ENCODE results near the gene TLE5.

The TLE5 gene

GRCh38 chr19:3041761-3042620, 20.3 kb downstream of the TLE5 start:
- no peak overlapping the region for H4K91ac ChIP-seq (ENCODE audit: low read depth, low read length, poor library complexity)
- H3K23ac ChIP-seq (ENCODE audit: low read depth, low read length, poor library complexity): no peak overlapping the region
- peak overlapping the region; percentile 62 for H2BK15ac ChIP-seq (ENCODE audit: low read length)
- peak overlapping the region in 1 of 2 donors; percentile 31 for H3K4me3 ChIP-seq (ENCODE audit: low read length in 2 of 2)
- no peak for DNase-seq (ENCODE audit: low spot score)
- H2BK120ac ChIP-seq (ENCODE audit: low read depth, low read length): peak overlapping the region; percentile 74
- no peak overlapping the region for H3K14ac ChIP-seq (ENCODE audit: low read length)
- no peaks in the 10 kb centered on the region for H3K36me3 ChIP-seq (replicated peaks in 1 of 2; ENCODE audit: control insufficient read depth in 2 of 2, insufficient read depth in 2 of 2, low read length in 2 of 2)
- no peaks in the 10 kb centered on the region for H3K79me1 ChIP-seq (ENCODE audit: low read depth, low read length)
- peak overlapping the region; percentile 14 for H3K9ac ChIP-seq (ENCODE audit: low read depth, low read length, poor library complexity)
- peak overlapping the region; percentile 93 for H3K18ac ChIP-seq (ENCODE audit: low read length)
- no CpG with 5 or more reads among the region's 40 CpGs for WGBS, 2 donors (ENCODE audit: extremely low coverage in 2 of 2, insufficient read length in 2 of 2, insufficient replicate concordance in 1 of 2)
- H2BK5ac ChIP-seq (ENCODE audit: low read length): peak overlapping the region; percentile 87
- no peak overlapping the region for H3K4ac ChIP-seq (ENCODE audit: low read length)
- peak overlapping the region; percentile 5 for H3K27ac ChIP-seq (replicated peaks; ENCODE audit: low read length)
- no peaks in the 10 kb centered on the region for H3K9me3 ChIP-seq (replicated peaks in 1 of 2; ENCODE audit: control insufficient read depth in 2 of 2, insufficient read depth in 1 of 2, low read depth in 1 of 2, low read length in 2 of 2)
- H3K4me1 ChIP-seq (ENCODE audit: control insufficient read depth in 2 of 2, insufficient read depth in 1 of 2, low read depth in 1 of 2, low read length in 2 of 2): peaks cover 20 to 22% of the 10 kb centered on the region in 2 donors
- H3K4me2 ChIP-seq (ENCODE audit: insufficient read depth, low read length, poor library complexity, severe bottlenecking): peak overlapping the region; percentile 52
- peak overlapping the region; percentile 98 for H2AK5ac ChIP-seq (ENCODE audit: low read depth, low read length)
- H2BK12ac ChIP-seq (ENCODE audit: low read length): peak overlapping the region; percentile 98
- H3K27me3 ChIP-seq (ENCODE audit: control insufficient read depth in 3 of 3, insufficient read depth in 3 of 3, low read depth in 1 of 3, low read length in 3 of 3): peaks cover 0 to 18% (median 18%) of the 10 kb centered on the region in 3 experiments
- no peak overlapping the region for H4K8ac ChIP-seq (ENCODE audit: low read depth, low read length)
- H2AFZ ChIP-seq (ENCODE audit: low read length): peak overlapping the region; percentile 90

GRCh38 chr19:3041327-3041726, 21.0 kb downstream of the TLE5 start:
- Histone ChIP-seq H4K8ac (ENCODE audit: low read depth, low read length) (no peak overlapping the region), H3K36me3 (replicated peaks in 1 of 2; ENCODE audit: control insufficient read depth in 2 of 2, insufficient read depth in 2 of 2, low read length in 2 of 2) (no peaks in the 10 kb centered on the region), H2BK120ac (ENCODE audit: low read depth, low read length) (peak overlapping the region; percentile 74), H4K91ac (ENCODE audit: low read depth, low read length, poor library complexity) (no peak overlapping the region), H3K79me1 (ENCODE audit: low read depth, low read length) (no peaks in the 10 kb centered on the region), H2BK12ac (ENCODE audit: low read length) (no peak overlapping the region), H3K23ac (ENCODE audit: low read depth, low read length, poor library complexity) (no peak overlapping the region), H2BK5ac (ENCODE audit: low read length) (peak overlapping the region; percentile 87), H3K27me3 (ENCODE audit: control insufficient read depth in 3 of 3, insufficient read depth in 3 of 3, low read depth in 1 of 3, low read length in 3 of 3) (peaks cover 0 to 18% (median 18%) of the 10 kb centered on the region in 3 experiments), H2BK15ac (ENCODE audit: low read length) (peak overlapping the region; percentile 62), H2AFZ (ENCODE audit: low read length) (peak overlapping the region; percentile 90), H3K4me3 (ENCODE audit: low read length in 2 of 2) (no peak overlapping the region), H3K9me3 (replicated peaks in 1 of 2; ENCODE audit: control insufficient read depth in 2 of 2, insufficient read depth in 1 of 2, low read depth in 1 of 2, low read length in 2 of 2) (no peaks in the 10 kb centered on the region), H3K27ac (replicated peaks; ENCODE audit: low read length) (peak overlapping the region; percentile 5), H3K4me2 (ENCODE audit: insufficient read depth, low read length, poor library complexity, severe bottlenecking) (peak overlapping the region; percentile 52), H2AK5ac (ENCODE audit: low read depth, low read length) (peak overlapping the region; percentile 98), H3K18ac (ENCODE audit: low read length) (peak overlapping the region; percentile 93), H3K4me1 (ENCODE audit: control insufficient read depth in 2 of 2, insufficient read depth in 1 of 2, low read depth in 1 of 2, low read length in 2 of 2) (peaks cover 21 to 23% of the 10 kb centered on the region in 2 donors), H3K14ac (ENCODE audit: low read length) (no peak overlapping the region), H3K4ac (ENCODE audit: low read length) (no peak overlapping the region), H3K9ac (ENCODE audit: low read depth, low read length, poor library complexity) (no peak overlapping the region)
- DNase-seq (ENCODE audit: low spot score): no peak
- WGBS, 2 donors (ENCODE audit: extremely low coverage in 2 of 2, insufficient read length in 2 of 2, insufficient replicate concordance in 1 of 2): no CpG with 5 or more reads among the region's 12 CpGs

- Histone ChIP-seq H3K36me3 (replicated peaks in 1 of 2; ENCODE audit: control insufficient read depth in 2 of 2, insufficient read depth in 2 of 2, low read length in 2 of 2) (no peaks in the 10 kb centered on the region), H3K14ac (ENCODE audit: low read length) (no peak overlapping the region), H4K91ac (ENCODE audit: low read depth, low read length, poor library complexity) (no peak overlapping the region), H4K8ac (ENCODE audit: low read depth, low read length) (no peak overlapping the region), H2BK5ac (ENCODE audit: low read length) (no peak overlapping the region), H3K27me3 (ENCODE audit: control insufficient read depth in 3 of 3, insufficient read depth in 3 of 3, low read depth in 1 of 3, low read length in 3 of 3) (peaks cover 0 to 24% (median 23%) of the 10 kb centered on the region in 3 experiments), H3K18ac (ENCODE audit: low read length) (no peak overlapping the region), H3K79me1 (ENCODE audit: low read depth, low read length) (no peaks in the 10 kb centered on the region), H3K9ac (ENCODE audit: low read depth, low read length, poor library complexity) (no peak overlapping the region), H3K27ac (replicated peaks; ENCODE audit: low read length) (no peak overlapping the region), H3K4me3 (ENCODE audit: low read length in 2 of 2) (no peak overlapping the region), H2BK120ac (ENCODE audit: low read depth, low read length) (no peak overlapping the region), H3K4ac (ENCODE audit: low read length) (no peak overlapping the region), H3K23ac (ENCODE audit: low read depth, low read length, poor library complexity) (peak overlapping the region; percentile 1), H3K4me1 (ENCODE audit: control insufficient read depth in 2 of 2, insufficient read depth in 1 of 2, low read depth in 1 of 2, low read length in 2 of 2) (peaks cover 24 to 25% of the 10 kb centered on the region in 2 donors), H3K9me3 (replicated peaks in 1 of 2; ENCODE audit: control insufficient read depth in 2 of 2, insufficient read depth in 1 of 2, low read depth in 1 of 2, low read length in 2 of 2) (no peaks in the 10 kb centered on the region), H2AK5ac (ENCODE audit: low read depth, low read length) (no peak overlapping the region), H3K4me2 (ENCODE audit: insufficient read depth, low read length, poor library complexity, severe bottlenecking) (no peak overlapping the region), H2AFZ (ENCODE audit: low read length) (no peak overlapping the region), H2BK15ac (ENCODE audit: low read length) (no peak overlapping the region), H2BK12ac (ENCODE audit: low read length) (no peak overlapping the region)
- DNase-seq (ENCODE audit: low spot score): no peak
- no CpG with 5 or more reads among the region's 17 CpGs for WGBS, 2 donors (ENCODE audit: extremely low coverage in 2 of 2, insufficient read length in 2 of 2, insufficient replicate concordance in 1 of 2)
These were observed 22.6 kb downstream of the TLE5 start for GRCh38 chr19:3039641-3040077.

DNA sequence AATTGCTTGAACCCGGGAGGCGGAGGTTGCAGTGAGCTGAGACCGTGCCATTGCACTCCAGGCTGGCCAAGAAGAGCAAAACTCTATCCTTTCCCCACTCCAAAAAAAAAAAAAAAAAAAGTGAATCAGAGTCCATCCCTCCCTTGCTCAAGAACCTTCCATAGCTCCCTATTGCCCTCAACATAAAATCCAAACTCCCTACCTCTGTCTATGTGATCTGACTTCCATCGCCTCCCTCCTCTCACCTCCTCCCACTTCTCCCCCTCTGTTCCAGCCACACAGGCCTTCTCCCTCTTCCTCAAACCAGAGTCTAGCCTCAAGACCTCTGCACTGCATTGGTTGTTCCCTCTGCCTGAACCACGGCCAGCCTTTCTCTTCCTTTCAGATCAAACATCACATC, 23.2 kb downstream of the TLE5 start:
- Histone ChIP-seq H3K4me2 (ENCODE audit: insufficient read depth, low read length, poor library complexity, severe bottlenecking) (no peak overlapping the region), H3K18ac (ENCODE audit: low read length) (no peak overlapping the region), H2AK5ac (ENCODE audit: low read depth, low read length) (no peak overlapping the region), H3K14ac (ENCODE audit: low read length) (no peak overlapping the region), H2AFZ (ENCODE audit: low read length) (no peak overlapping the region), H3K4me3 (ENCODE audit: low read length in 2 of 2) (no peak overlapping the region), H3K23ac (ENCODE audit: low read depth, low read length, poor library complexity) (no peak overlapping the region), H2BK15ac (ENCODE audit: low read length) (no peak overlapping the region), H3K4ac (ENCODE audit: low read length) (no peak overlapping the region), H4K91ac (ENCODE audit: low read depth, low read length, poor library complexity) (no peak overlapping the region), H3K79me1 (ENCODE audit: low read depth, low read length) (no peaks in the 10 kb centered on the region), H3K9ac (ENCODE audit: low read depth, low read length, poor library complexity) (no peak overlapping the region), H3K36me3 (replicated peaks in 1 of 2; ENCODE audit: control insufficient read depth in 2 of 2, insufficient read depth in 2 of 2, low read length in 2 of 2) (no peaks in the 10 kb centered on the region), H3K27me3 (ENCODE audit: control insufficient read depth in 3 of 3, insufficient read depth in 3 of 3, low read depth in 1 of 3, low read length in 3 of 3) (peaks cover 0 to 30% (median 28%) of the 10 kb centered on the region in 3 experiments), H3K4me1 (ENCODE audit: control insufficient read depth in 2 of 2, insufficient read depth in 1 of 2, low read depth in 1 of 2, low read length in 2 of 2) (peaks cover 26 to 31% of the 10 kb centered on the region in 2 donors), H2BK5ac (ENCODE audit: low read length) (no peak overlapping the region), H2BK120ac (ENCODE audit: low read depth, low read length) (no peak overlapping the region), H3K9me3 (replicated peaks in 1 of 2; ENCODE audit: control insufficient read depth in 2 of 2, insufficient read depth in 1 of 2, low read depth in 1 of 2, low read length in 2 of 2) (no peaks in the 10 kb centered on the region), H4K8ac (ENCODE audit: low read depth, low read length) (no peak overlapping the region), H3K27ac (replicated peaks; ENCODE audit: low read length) (no peak overlapping the region), H2BK12ac (ENCODE audit: low read length) (no peak overlapping the region)
- DNase-seq (ENCODE audit: low spot score): no peak
- no CpG with 5 or more reads among the region's 5 CpGs for WGBS, 2 donors (ENCODE audit: extremely low coverage in 2 of 2, insufficient read length in 2 of 2, insufficient replicate concordance in 1 of 2)

All from neuronal stem cell (in vitro differentiated cells).